ENCODE results near the gene SLC30A5.
A peak's percentile ranks its signal among the peaks of the same experiment; 100 is the strongest.
"Not testable (repeated sequence)": the region's sequence is repeated elsewhere in the genome, so short reads cannot be mapped to it uniquely, and the experiment has no call there.

The SLC30A5 gene

GRCh38 chr5:69093771-69094482 is at the start of gene SLC30A5:
Gene SLC30A5, plus strand, starts transcription at chr5:69094014. Its CDS starts 242 bp downstream, at chr5:69094256.
- DNase-seq (ENCODE audit: low read depth in 2 of 3, low spot score in 2 of 3), result peak; percentile 79 to 94 (median 90)

GRCh38 chr5:69045213-69045612 is 48.6 kb upstream of the SLC30A5 start:
- DNase-seq (ENCODE audit: low read depth in 2 of 3, low spot score in 2 of 3), result not testable (repeated sequence)

- no peak for DNase-seq (ENCODE audit: low read depth in 2 of 3, low spot score in 2 of 3)
These were observed 47.3 kb upstream of the SLC30A5 start for GRCh38 chr5:69046375-69046957.

- DNase-seq (ENCODE audit: low read depth in 2 of 3, low spot score in 2 of 3), result no peak
These were observed 45.6 kb upstream of the SLC30A5 start for GRCh38 chr5:69048230-69048629.

GRCh38 chr5:69049151-69049550 is 44.7 kb upstream of the SLC30A5 start:
- DNase-seq (ENCODE audit: low read depth in 2 of 3, low spot score in 2 of 3), result no peak

- no peak for DNase-seq (ENCODE audit: low read depth in 2 of 3, low spot score in 2 of 3)
These were observed 44.0 kb upstream of the SLC30A5 start for GRCh38 chr5:69049796-69050195.

- DNase-seq (ENCODE audit: low read depth in 2 of 3, low spot score in 2 of 3), result no peak
These were observed 43.6 kb upstream of the SLC30A5 start for GRCh38 chr5:69050214-69050613.

GRCh38 chr5:69052181-69052580 is 41.6 kb upstream of the SLC30A5 start:
- DNase-seq (ENCODE audit: low read depth in 2 of 3, low spot score in 2 of 3), result no peak

- DNase-seq (ENCODE audit: low read depth in 2 of 3, low spot score in 2 of 3), result no peak
These were observed 18.9 kb upstream of the SLC30A5 start for GRCh38 chr5:69074664-69075521.

- no peak for DNase-seq (ENCODE audit: low read depth in 2 of 3, low spot score in 2 of 3)
These were observed 18.2 kb upstream of the SLC30A5 start for GRCh38 chr5:69075522-69076179.

GRCh38 chr5:69078921-69079540 is 14.8 kb upstream of the SLC30A5 start:
- no peak for DNase-seq (ENCODE audit: low read depth in 2 of 3, low spot score in 2 of 3)

- no peak for DNase-seq (ENCODE audit: low read depth in 2 of 3, low spot score in 2 of 3)
These were observed 14.3 kb upstream of the SLC30A5 start for GRCh38 chr5:69079556-69079955.

- no peak for DNase-seq (ENCODE audit: low read depth in 2 of 3, low spot score in 2 of 3)
These were observed 10.4 kb upstream of the SLC30A5 start for GRCh38 chr5:69083412-69083811.

GRCh38 chr5:69084195-69084594 is 9.6 kb upstream of the SLC30A5 start:
- no peak for DNase-seq (ENCODE audit: low read depth in 2 of 3, low spot score in 2 of 3)

GRCh38 chr5:69084903-69085302 is 8.9 kb upstream of the SLC30A5 start:
- no peak for DNase-seq (ENCODE audit: low read depth in 2 of 3, low spot score in 2 of 3)

GRCh38 chr5:69086206-69086605 is 7.6 kb upstream of the SLC30A5 start:
- DNase-seq (ENCODE audit: low read depth in 2 of 3, low spot score in 2 of 3), result no peak

- not testable (repeated sequence) for DNase-seq (ENCODE audit: low read depth in 2 of 3, low spot score in 2 of 3)
These were observed 5.8 kb upstream of the SLC30A5 start for GRCh38 chr5:69088006-69088405.

- no peak for DNase-seq (ENCODE audit: low read depth in 2 of 3, low spot score in 2 of 3)
These were observed 3.7 kb upstream of the SLC30A5 start for GRCh38 chr5:69090158-69090557.

GRCh38 chr5:69091771-69092170 is 2.0 kb upstream of the SLC30A5 start:
- DNase-seq (ENCODE audit: low read depth in 2 of 3, low spot score in 2 of 3), result no peak

- no peak for DNase-seq (ENCODE audit: low read depth in 2 of 3, low spot score in 2 of 3)
These were observed 845 bp upstream of the SLC30A5 start for GRCh38 chr5:69092969-69093368.

GRCh38 chr5:69099302-69099701 is 5.5 kb downstream of the SLC30A5 start:
- DNase-seq (ENCODE audit: low read depth in 2 of 3, low spot score in 2 of 3), result no peak
